GM18870 (cell line): ENCODE results near the gene SCTR.
A peak's percentile ranks its signal among the peaks of the same experiment; 100 is the strongest.

Experiments used
- ATAC-seq: cut with Tn5 transposase; IDR thresholded peaks from one replicate; pipeline ENCODE4 v1.9.1; 2021; ENCODE audit warnings: moderate library complexity; ENCODE audit not compliant: unreplicated experiment

Gene SCTR

GRCh38 chr2:119488245-119489214 is 35.8 kb downstream of the SCTR start:
- ATAC-seq, result no peak

- peak; percentile 82 for ATAC-seq
Measured at GRCh38 chr2:119487434-119488244, 36.6 kb downstream of the SCTR start.

GRCh38 chr2:119486886-119487285 is 37.4 kb downstream of the SCTR start:
- ATAC-seq, result no peak

- ATAC-seq, result no peak
Measured at GRCh38 chr2:119486196-119486827, 38.0 kb downstream of the SCTR start.

- ATAC-seq, result no peak
Measured at GRCh38 chr2:119485336-119486110, 38.8 kb downstream of the SCTR start.

- ATAC-seq, result no peak
Measured at GRCh38 chr2:119484834-119485233, 39.4 kb downstream of the SCTR start.

- no peak for ATAC-seq
Measured at GRCh38 chr2:119483896-119484718, 40.2 kb downstream of the SCTR start.

- ATAC-seq, result no peak
Measured at GRCh38 chr2:119483395-119483753, 40.9 kb downstream of the SCTR start.

GRCh38 chr2:119482481-119483394 is 41.5 kb downstream of the SCTR start:
- ATAC-seq, result no peak

GRCh38 chr2:119481501-119482455 is 42.5 kb downstream of the SCTR start:
- no peak for ATAC-seq

GRCh38 chr2:119480718-119481142 is 43.6 kb downstream of the SCTR start:
- no peak for ATAC-seq

- ATAC-seq, result no peak
Measured at GRCh38 chr2:119480184-119480583, 44.1 kb downstream of the SCTR start.

GRCh38 chr2:119478978-119479295 is 45.3 kb downstream of the SCTR start:
- no peak for ATAC-seq

GRCh38 chr2:119478188-119478977 is 45.9 kb downstream of the SCTR start:
- no peak for ATAC-seq

- no peak for ATAC-seq
Measured at GRCh38 chr2:119477113-119477505, 47.2 kb downstream of the SCTR start.

GRCh38 chr2:119476301-119477112 is 47.8 kb downstream of the SCTR start:
- ATAC-seq, result no peak
